ENCODE data around the gene ZNF226.
"Not testable (repeated sequence)": the region's sequence is repeated elsewhere in the genome, so short reads cannot be mapped to it uniquely, and the experiment has no call there.

Gene ZNF226

DNA sequence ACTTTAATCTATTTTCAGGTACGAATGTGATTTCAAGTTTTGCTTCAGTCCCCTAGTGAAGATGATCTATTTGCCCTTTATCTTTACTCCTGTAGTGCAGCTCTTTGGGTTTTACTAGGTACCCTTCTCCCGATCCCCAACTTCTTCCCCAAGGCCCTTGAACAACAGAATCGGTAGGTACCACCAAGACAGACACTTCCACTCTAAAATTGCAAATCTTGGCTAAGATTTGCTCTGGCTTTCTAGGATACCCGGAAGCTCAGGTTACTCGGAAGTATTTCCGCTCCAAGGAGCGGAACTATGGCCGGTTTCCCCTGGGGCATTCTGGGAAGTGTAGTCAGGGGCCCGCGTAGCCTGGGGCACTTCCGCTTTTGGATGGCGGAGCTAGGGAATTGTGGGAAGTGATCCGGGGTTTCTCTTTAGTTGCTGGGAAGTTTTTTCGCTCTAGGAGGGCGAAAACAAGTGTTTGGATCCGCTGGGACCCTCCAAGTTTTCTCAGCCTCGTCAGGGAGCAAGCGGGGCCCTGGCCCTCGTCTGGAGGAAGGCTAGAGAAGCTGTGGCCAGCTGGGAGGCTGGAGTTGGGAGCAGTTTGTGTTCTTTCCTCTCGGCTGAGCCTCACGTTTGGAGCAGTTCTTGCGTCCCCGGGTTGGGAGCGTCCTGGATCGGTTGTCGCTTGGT is 42.4 kb downstream of the ZNF226 start:
- Histone ChIP-seq H3K4me1 (ENCODE audit: control insufficient read depth, insufficient read depth, low read length, unreplicated experiment) (peaks cover 4% of the 10 kb centered on the region), H3K36me3 (ENCODE audit: insufficient read depth, low read length) (no peaks in the 10 kb centered on the region), H3K79me2 (ENCODE audit: control insufficient read depth, insufficient read depth, low read length, unreplicated experiment) (no peaks in the 10 kb centered on the region), H3K27ac (ENCODE audit: low read depth, low read length) (peak overlapping the region; percentile 46), H3K27me3 (ENCODE audit: insufficient read depth, low read length) (no peaks in the 10 kb centered on the region), H3K4me3 (ENCODE audit: low read depth, low read length) (peak overlapping the region; percentile 83), H2AFZ (ENCODE audit: low read length, unreplicated experiment) (peak overlapping the region; percentile 74)

DNA sequence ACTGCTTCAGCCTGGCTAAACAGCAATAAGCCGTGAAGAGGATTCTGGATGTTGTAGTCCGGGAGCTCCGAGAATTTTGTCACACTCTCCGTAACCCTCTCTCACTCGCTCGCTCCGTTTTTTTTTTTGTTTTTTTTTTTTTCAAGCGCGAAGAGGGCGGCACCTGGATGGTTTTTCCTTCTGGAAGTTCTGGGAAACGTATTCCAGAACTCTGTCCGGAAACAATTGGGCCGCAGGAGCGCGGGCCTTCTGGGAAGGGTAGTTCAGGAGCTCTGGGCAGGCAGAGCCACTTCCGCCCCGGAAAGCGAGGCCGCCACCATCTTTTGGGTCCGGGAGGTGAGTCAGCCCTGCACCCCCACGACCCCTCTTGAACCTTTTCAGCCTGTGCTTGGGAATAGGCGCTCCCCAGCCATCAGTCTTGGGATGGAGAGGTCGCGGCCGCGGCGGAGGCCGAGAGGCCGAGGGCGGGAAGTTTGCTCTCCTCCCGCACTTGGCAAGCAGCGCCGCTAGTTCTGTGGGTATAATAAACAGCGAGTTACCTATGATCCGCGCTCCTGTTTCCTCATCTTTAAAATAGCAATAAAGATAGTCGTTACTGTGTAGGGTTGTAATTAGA is 47.5 kb downstream of the ZNF226 start, which contains the start of gene ZNF227:
ZNF227 (plus strand) TSS at position 283 of the 616 bp plus-strand sequence. CDS start 5,261 bp downstream, outside the sequence.
- peak within 1 kb of the TSS; percentile 88 for H3K4me3 ChIP-seq (ENCODE audit: low read depth, low read length)
- H3K27me3 ChIP-seq (ENCODE audit: insufficient read depth, low read length): no peaks in the 10 kb centered on the region
- peak within 1 kb of the TSS; percentile 92 for H2AFZ ChIP-seq (ENCODE audit: low read length, unreplicated experiment)
- peaks cover 12% of the 10 kb centered on the region for H3K79me2 ChIP-seq (ENCODE audit: control insufficient read depth, insufficient read depth, low read length, unreplicated experiment)
- H3K36me3 ChIP-seq (ENCODE audit: insufficient read depth, low read length): 0 out of 2 replicates have a peak, but pooled peaks cover 3% of the 10 kb centered on the region
- H3K27ac ChIP-seq (ENCODE audit: low read depth, low read length): peak within 1 kb of the TSS; percentile 50
- no peaks in the 10 kb centered on the region for H3K4me1 ChIP-seq (ENCODE audit: control insufficient read depth, insufficient read depth, low read length, unreplicated experiment)

DNA sequence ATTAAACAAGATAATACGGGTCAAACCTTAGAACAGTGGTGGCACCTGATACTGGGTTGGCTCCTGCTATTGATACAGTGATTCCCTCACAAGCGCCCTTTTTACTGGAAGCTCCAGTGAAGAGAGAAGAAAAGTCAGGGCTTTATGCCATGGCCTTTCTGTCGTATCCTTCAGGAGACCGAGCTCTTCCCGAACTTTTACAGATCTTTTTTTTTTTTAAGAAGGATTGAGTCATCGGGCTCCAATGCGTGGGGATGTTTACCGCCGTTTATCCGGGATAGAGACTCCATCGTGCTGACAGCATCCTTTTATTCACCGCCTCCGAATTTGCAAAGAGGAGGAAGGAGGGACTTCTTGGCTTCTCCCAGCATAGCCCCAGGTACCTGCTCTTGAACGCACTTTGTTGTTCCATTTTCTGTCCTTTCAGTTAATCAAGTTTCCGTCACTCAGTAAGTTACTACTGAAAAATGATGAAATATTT is 48.0 kb downstream of the ZNF226 start:
- Histone ChIP-seq H3K79me2 (ENCODE audit: control insufficient read depth, insufficient read depth, low read length, unreplicated experiment) (peaks cover 12% of the 10 kb centered on the region), H3K27me3 (ENCODE audit: insufficient read depth, low read length) (no peaks in the 10 kb centered on the region), H3K4me3 (ENCODE audit: low read depth, low read length) (peak overlapping the region; percentile 88), H2AFZ (ENCODE audit: low read length, unreplicated experiment) (peak overlapping the region; percentile 92), H3K36me3 (ENCODE audit: insufficient read depth, low read length) (peaks cover 7% of the 10 kb centered on the region; the same call in 1 of the 2 replicates), H3K27ac (ENCODE audit: low read depth, low read length) (peak overlapping the region; percentile 50), H3K4me1 (ENCODE audit: control insufficient read depth, insufficient read depth, low read length, unreplicated experiment) (no peaks in the 10 kb centered on the region)

DNA sequence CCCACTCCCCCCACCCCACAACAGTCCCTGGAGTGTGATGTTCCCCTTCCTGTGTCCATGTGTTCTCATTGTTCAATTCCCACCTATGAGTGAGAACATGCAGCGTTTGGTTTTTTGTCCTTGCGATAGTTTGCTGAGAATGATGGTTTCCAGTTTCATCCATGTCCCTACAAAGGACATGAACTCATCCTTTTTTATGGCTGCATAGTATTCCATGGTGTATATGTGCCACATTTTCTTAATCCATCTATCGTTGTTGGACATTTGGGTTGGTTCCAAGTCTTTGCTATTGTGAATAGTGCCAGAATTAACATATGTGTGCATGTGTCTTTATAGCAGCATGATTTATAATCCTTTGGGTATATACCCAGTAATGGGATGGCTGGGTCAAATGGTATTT is 55.0 kb downstream of the ZNF226 start:
- not testable (repeated sequence) for H3K27me3 ChIP-seq (ENCODE audit: insufficient read depth, low read length); H3K36me3 ChIP-seq (ENCODE audit: insufficient read depth, low read length); H3K4me3 ChIP-seq (ENCODE audit: low read depth, low read length); H2AFZ ChIP-seq (ENCODE audit: low read length, unreplicated experiment); H3K4me1 ChIP-seq (ENCODE audit: control insufficient read depth, insufficient read depth, low read length, unreplicated experiment); H3K79me2 ChIP-seq (ENCODE audit: control insufficient read depth, insufficient read depth, low read length, unreplicated experiment); H3K27ac ChIP-seq (ENCODE audit: low read depth, low read length)

DNA sequence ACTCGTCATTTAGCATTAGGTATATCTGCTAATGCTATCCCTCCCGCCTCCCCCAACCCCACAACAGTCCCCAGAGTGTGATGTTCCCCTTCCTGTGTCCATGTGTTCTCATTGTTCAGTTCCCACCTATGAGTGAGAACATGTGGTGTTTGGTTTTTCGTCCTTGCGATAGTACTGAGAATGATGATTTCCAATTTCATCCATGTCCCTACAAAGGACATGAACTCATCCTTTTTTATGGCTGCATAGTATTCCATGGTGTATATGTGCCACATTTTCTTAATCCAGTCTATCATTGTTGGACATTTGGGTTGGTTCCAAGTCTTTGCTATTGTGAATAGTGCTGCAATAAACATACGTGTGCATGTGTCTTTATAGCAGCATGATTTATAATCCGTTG is 55.9 kb downstream of the ZNF226 start:
- H2AFZ ChIP-seq (ENCODE audit: low read length, unreplicated experiment); H3K4me1 ChIP-seq (ENCODE audit: control insufficient read depth, insufficient read depth, low read length, unreplicated experiment); H3K27ac ChIP-seq (ENCODE audit: low read depth, low read length); H3K4me3 ChIP-seq (ENCODE audit: low read depth, low read length); H3K79me2 ChIP-seq (ENCODE audit: control insufficient read depth, insufficient read depth, low read length, unreplicated experiment); H3K27me3 ChIP-seq (ENCODE audit: insufficient read depth, low read length); H3K36me3 ChIP-seq (ENCODE audit: insufficient read depth, low read length): not testable (repeated sequence)

DNA sequence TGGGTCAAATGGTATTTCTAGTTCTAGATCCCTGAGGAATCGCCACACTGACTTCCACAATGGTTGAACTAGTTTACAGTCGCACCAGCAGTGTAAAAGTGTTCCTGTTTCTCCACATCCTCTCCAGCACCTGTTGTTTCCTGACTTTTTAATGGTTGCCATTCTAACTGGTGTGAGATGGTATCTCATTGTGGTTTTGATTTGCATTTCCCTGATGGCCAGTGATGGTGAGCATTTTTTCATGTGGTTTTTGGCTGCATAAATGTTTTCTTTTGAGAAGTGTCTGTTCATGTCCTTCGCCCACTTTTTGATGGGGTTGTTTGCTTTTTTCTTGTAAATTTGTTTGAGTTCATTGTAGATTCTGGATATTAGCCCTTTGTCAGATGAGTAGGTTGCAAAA is 56.4 kb downstream of the ZNF226 start:
- not testable (repeated sequence) for H3K27ac ChIP-seq (ENCODE audit: low read depth, low read length); H3K4me1 ChIP-seq (ENCODE audit: control insufficient read depth, insufficient read depth, low read length, unreplicated experiment); H3K36me3 ChIP-seq (ENCODE audit: insufficient read depth, low read length); H3K27me3 ChIP-seq (ENCODE audit: insufficient read depth, low read length); H2AFZ ChIP-seq (ENCODE audit: low read length, unreplicated experiment); H3K79me2 ChIP-seq (ENCODE audit: control insufficient read depth, insufficient read depth, low read length, unreplicated experiment); H3K4me3 ChIP-seq (ENCODE audit: low read depth, low read length)

All from ACC112 (cell line).